IMR-90 (cell line): ENCODE results near the gene PHACTR3.

Source experiments
- BHLHE40 ChIP-seq: fragments of 150-350 bp; IDR thresholded peaks from 2 replicates; pipeline ENCODE4 v1.6.1; 2016; ENCODE audit warnings: mild to moderate bottlenecking, low read depth, low read length
- SMC3 ChIP-seq: fragments of 150-350 bp; IDR thresholded peaks from 2 replicates; pipeline ENCODE4 v1.6.1; 2016; ENCODE audit warnings: low read depth, mild to moderate bottlenecking, antibody characterized with exemption, low read length, moderate library complexity
- TF ChIP-seq, protein P1 (sequence below): conservative IDR thresholded peaks from 2 replicates; pipeline ENCODE4 v1.5.1; 2012; ENCODE audit warnings: mild to moderate bottlenecking, low read depth, low read length, improper control_type of control experiment

DNA sequence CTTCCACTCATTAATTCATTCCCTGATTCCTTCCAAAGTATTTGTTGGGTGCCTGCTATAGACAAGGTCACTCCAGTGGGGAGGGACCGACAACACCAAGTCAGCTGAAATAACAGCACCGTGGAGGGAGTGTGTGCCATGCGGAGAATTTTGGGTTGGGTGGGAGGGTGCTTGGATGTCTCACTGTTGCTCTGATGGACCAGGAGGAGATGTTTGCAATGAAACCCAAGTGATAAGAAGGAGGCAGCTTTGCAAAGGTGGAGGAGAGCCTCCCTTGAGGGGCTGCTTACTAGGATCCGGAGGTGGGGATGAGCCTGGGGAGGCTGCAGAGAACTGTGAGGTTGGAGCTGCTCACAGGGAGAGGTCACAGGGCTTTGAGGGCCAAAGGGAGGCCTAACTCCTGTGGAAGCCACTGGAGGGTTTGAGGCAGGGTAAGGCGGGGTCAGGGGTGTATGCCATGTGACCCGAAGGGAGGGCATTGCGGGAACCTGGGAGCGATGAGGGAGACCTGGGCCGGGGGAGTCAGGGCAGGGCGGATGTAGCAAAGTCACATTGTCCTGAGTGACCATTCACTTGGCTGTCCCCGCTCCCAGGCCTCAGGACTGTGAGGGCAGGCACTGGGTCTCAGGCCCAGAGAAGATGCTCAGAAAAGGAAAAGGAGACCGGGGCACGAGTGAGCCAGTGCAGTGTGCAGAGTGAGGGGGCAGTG lies 124.5 kb downstream of the PHACTR3 start:
- TF ChIP-seq, protein P1, sequence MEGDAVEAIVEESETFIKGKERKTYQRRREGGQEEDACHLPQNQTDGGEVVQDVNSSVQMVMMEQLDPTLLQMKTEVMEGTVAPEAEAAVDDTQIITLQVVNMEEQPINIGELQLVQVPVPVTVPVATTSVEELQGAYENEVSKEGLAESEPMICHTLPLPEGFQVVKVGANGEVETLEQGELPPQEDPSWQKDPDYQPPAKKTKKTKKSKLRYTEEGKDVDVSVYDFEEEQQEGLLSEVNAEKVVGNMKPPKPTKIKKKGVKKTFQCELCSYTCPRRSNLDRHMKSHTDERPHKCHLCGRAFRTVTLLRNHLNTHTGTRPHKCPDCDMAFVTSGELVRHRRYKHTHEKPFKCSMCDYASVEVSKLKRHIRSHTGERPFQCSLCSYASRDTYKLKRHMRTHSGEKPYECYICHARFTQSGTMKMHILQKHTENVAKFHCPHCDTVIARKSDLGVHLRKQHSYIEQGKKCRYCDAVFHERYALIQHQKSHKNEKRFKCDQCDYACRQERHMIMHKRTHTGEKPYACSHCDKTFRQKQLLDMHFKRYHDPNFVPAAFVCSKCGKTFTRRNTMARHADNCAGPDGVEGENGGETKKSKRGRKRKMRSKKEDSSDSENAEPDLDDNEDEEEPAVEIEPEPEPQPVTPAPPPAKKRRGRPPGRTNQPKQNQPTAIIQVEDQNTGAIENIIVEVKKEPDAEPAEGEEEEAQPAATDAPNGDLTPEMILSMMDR: no peak
- TF ChIP-seq BHLHE40: no peak
- TF ChIP-seq SMC3: no peak
